Right forelimb (tissue), 1 donor: ENCODE data around the gene KCNG2.

Experiments used
- DNase-seq: peaks from one replicate; pipeline ENCODE4 v3.0.0-alpha.2; 2018

Gene KCNG2

GRCh38 chr18:79912994-79913831, 115.5 kb downstream of the KCNG2 start:
- DNase-seq, result no peak

- DNase-seq, result no peak
Measured at GRCh38 chr18:79914614-79915160, 116.9 kb downstream of the KCNG2 start.

GRCh38 chr18:79915161-79916127, 117.7 kb downstream of the KCNG2 start:
- DNase-seq, result no peak

- no peak for DNase-seq
Measured at GRCh38 chr18:79916128-79916494, 118.4 kb downstream of the KCNG2 start.

DNA sequence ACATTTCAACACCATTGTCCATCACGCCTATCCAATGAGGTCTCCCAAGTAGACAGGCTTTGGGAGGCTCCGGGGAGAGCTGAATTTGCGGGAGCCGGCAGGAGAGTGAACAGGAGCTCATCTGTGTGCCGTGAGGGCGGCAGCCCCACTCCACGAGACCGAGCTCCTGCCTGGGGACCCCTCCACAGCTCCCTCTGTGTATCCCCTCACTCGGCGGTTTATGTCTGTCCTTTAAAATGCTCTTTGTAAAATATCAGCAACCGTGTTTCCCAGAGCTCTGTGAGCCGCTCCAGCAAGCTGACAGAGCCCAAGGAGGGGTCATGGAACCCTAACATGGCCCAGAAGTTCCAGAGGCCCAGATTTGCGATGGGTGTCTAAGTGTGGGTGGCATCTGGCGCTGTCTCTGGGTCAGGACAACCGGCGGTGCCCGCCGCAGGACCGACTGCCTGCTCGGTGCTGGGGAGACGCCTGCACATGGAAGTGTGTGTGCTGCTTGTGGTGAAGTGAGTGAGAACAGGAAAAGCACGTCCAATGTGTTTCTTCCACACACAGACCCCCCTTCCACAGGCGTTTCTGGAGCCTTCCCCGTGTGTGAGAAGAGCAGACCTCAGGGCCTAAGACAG, 118.9 kb downstream of the KCNG2 start:
- DNase-seq, result no peak

DNA sequence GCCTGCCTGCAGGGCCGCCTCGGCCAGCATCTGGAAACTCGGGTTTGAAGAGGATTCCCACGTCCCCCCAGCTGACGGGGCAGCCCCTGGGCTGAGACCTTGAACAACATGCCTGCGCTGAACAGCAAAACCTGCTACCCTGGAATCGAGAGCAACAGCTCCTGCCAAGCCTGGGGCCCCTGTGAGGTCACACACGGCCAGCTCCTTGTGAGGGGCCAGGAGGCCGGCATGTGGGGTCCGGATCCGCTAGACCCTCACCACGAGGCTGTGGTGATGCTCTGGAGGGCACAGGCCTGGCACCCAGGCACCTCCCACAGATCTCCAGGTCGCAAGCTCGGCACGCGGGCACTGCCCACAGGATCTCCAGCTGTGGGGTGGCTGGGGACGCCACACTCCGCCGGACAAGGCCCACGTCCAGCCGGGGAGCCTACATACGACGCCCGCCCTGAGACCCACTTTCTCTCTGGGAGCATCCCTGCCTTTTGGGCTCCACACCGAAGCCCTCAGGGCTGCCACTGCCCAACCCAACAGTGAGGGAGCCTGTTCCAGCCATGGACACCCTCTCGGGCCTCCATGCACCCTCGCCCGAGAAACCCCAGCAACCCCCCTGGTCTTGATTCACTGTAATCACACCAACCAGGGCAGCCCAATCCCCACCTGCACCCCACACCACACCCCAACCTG, 119.6 kb downstream of the KCNG2 start:
- no peak for DNase-seq

DNA sequence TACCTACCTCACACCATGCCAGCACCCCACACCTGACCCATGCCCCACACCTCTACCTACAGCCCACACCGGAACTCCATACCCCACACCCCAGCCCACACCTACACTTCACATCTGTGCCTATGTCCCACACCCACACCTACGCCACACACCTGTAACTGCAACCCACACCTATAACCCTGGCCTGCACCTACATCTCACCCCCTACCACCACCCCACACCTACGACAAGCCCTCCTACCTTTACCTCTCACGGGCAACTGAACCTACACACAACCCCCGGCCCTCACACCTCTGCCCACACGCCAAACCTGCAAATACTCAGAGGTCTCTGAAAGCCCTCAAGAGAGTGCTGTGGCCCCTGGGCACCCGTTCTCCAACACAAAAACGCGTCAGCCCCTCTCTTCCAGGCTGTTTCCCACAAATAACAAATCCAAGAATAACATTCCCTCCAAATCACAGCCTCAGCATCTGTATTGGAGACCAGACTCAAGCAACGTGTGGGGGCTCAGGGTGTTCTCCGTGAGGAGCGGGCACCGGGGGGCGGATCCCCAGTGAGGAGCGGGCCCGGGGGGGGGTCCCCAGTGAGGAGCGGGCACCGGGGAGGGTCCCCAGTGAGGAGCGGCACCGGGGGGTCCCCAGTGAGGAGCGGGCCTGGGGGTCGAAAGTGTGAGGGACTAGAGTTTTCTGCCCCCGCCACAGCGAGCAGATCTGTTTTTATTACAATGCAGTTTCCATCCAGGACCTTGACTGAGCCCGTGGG, 120.3 kb downstream of the KCNG2 start:
- DNase-seq, result no peak

- DNase-seq, result no peak
Measured at GRCh38 chr18:79918615-79919011, 120.9 kb downstream of the KCNG2 start.

GRCh38 chr18:79919089-79919488, 121.4 kb downstream of the KCNG2 start:
- DNase-seq, result no peak

- DNase-seq, result peak; percentile 29
Measured at GRCh38 chr18:79921984-79922965, 124.5 kb downstream of the KCNG2 start.

DNA sequence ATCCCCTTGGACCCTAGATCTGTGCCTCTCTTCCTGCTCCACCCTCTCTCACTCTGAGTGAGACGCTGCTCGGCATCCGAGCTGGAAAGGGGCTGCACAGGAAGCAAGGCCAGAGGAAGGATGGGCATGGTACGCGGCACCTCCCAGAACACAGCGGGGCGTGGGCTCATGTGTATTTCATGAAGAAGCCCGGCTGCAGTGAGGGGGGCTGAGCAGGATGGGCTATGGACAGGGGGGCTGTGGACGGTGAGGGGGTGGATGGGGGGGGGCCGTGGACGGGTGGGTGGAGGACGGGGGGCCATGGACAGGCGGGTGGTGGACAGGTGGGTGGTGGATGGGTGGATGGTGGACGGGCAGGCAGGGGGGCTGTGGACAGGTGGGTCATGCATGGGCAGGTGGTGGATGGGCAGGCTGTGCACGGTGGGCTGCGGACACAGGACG, 125.3 kb downstream of the KCNG2 start:
- no peak for DNase-seq

DNA sequence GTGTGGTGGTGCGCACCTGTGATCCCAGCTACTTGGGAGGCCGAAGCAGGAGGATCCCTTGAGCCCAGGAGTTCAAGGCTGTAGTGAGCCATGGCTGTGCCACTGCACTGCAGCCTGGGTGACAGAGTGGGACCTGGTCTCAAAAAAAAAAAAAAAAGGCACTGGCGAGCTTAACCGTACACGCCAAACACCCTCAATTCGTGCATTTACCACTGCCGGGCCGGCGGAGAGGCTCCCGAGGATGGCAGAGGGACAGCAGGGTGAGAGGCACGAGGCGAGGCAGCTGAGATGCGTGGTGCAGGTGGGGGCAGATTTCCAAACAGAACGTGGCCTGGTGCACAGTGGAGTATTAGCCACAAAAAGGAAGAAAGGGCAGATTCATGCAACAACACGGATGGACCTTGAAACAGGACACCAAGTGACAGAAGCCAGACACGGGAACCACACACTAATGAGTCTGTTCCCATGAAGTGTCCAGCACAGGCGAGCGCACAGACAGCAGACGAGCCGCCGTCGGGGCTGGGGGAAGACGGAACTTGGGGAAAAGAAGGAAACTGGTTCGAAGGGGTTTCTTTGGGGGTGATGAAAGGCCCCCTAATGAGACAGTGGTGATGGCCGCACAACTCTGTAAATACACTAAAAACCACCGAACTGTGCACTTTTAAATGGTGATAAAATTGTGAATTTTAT, 126.3 kb downstream of the KCNG2 start:
- peak; percentile 21 for DNase-seq

- peak; percentile 56 for DNase-seq
Measured at GRCh38 chr18:79924814-79925731, 127.3 kb downstream of the KCNG2 start.

DNA sequence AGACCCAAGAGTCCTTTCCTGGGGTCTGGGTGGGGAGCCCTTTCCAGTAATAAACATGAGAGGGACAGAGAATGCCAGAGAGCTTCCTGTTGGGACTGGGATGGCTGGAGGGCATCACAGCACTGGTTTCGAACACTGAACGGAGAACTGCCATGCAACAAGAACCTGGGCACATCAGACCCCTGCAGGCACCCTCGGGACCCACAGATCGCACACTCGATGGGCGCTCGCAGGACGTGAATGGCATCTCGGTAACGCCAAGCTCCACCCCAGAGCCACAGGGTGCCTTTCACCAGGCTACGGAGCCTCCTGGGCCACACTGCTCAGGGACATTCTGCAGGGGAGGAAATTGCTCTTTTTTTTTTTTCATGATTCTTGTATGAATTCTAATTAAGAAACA, 128.6 kb downstream of the KCNG2 start:
- DNase-seq, result peak; percentile 22

- peak; percentile 13 for DNase-seq
Measured at GRCh38 chr18:79926715-79927606, 129.2 kb downstream of the KCNG2 start.

DNA sequence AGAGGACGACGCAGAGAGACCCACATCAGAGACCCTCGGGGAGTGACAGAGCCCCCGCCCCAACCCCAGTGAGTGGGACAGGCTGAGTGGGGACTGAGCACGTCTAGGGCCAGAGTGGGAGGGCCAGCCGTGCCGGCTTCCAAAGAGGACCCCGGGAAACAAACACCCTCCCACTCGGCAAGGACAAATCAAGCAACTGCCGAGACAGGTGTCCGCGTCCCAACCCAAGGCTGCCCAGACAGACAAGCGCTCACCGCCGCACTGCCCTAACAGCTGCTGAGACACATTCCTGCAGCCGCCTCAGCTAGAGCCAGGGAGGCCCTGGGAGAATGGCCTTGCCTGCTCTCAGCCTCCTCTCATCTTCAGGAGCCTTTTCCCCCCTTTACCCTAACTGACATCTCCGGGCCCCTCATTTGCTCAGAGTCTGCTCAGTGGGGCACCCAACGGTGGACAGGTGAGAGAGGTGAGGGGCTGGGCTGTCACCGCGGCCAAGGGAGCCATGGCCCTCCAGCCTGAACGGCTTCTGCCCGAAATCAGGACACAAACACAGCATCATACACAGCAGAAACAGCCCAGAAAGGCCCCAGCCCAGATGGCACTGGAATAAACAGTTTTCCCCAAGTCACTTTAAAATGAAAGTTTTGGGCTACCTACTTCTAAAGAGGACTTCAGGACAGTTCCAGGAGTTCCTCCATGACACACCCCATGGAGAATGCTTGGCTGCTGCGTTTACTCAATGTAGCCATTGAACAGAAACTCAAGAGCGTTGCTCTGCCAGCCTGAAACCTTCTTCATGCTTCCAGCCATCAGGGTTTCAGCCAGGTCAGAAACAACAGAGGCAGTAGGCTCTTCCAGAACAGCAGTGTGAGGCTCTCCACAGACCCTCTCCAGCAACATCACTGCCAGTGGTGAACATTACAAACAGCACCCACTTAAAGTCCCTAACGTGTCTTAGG, 130.1 kb downstream of the KCNG2 start:
- DNase-seq, result peak; percentile 48
